HG03520 (cell line): ENCODE results near the gene UNKL.

ENCODE experiments used
- ATAC-seq: cut with Tn5 transposase; IDR thresholded peaks from one replicate; pipeline ENCODE4 v1.9.1; 2021; ENCODE audit warnings: mild to moderate bottlenecking, moderate library complexity; ENCODE audit not compliant: unreplicated experiment

Gene UNKL

DNA sequence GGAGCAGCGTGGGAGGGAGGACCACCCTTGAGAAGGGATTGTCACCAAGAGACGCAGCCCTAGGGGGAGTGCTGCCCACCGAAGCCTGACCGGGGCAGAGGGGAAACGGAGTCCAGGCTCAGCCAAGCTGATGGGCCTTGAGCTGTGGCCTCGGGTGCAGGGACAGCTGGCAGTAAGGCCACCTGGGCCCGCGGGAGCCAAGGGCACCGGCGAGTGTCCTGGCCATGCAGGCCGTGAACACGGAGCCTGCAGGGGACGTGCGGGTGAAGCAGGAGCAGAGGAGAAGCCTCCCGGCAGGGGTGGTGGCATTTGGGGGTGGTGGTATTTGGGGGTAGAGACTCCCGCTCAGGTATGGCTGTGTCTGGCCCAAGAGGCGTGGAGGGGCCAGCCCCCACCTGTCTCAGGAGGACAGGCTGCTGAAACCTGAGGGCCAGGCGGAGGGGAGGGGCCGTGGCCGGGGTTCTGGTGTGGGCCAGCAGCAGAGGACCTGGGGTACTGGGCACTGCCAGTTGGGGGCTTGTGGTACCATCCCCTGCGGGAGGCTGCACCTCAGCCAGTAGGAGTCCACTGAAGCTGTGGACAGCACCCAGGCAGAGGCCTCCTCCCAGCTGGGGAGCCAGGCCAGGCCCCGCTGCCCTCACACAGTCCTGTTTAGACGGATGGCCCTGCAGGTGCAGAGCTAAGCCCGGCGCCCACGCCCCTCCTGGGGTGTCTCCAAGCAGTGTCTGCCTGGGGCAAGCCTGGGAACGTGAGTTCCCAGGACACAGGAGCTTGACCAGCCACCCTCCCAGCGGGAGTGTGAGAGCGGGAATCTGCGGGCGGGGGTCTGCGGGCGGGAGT lies 58.2 kb downstream of the UNKL start:
- no peak for ATAC-seq

GRCh38 chr16:1355591-1355990 lies 58.9 kb downstream of the UNKL start:
- no peak for ATAC-seq

DNA sequence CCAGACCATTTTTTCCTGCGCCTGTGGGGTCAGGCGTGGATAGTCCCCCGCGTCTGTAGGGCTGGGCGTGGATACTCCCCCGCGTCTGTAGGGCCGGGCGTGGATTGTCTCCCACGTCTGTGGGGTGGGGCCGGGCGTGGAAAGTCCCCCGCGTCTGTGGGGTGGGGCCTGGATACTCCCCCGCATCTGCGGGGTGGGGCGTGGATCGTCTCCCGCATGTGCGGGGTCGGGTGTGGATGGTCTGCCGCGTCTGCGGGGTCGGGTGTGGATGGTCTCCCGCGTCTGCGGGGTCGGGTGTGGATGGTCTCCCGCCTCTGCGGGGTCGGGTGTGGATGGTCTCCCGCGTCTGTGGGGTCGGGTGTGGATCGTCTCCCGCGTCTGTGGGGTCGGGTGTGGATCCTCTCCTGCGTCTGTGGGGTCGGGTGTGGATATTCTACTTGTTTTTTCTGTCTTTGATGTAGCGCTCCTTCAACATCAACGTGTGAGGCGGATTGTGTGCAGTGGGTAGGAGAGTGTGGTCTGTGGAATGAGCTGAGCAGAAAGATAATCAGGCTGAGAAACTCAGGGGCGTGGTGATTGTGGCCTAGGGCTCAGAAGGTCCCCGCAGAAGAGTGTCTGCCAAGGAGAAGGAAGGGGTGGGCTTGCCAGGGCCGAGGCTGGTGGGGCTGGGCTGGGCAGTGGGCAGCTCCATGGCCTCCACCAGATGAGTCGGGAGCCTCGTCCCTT lies 59.5 kb downstream of the UNKL start:
- ATAC-seq: no peak

GRCh38 chr16:1351582-1352362 lies 62.7 kb downstream of the UNKL start, which contains the start of the genes GNPTG and TSR3:
Gene GNPTG (plus strand): TSS chr16:1351931. CDS start chr16:1351966, 35 bp downstream.
Gene TSR3 (minus strand): TSS chr16:1351878. CDS start chr16:1351804, 74 bp downstream.
- ATAC-seq: peak; percentile 69

- peak; percentile 18 for ATAC-seq
Observed at GRCh38 chr16:1351215-1351581, 63.3 kb downstream of the UNKL start.

- ATAC-seq: no peak
Observed at GRCh38 chr16:1350691-1351090, 63.8 kb downstream of the UNKL start.

DNA sequence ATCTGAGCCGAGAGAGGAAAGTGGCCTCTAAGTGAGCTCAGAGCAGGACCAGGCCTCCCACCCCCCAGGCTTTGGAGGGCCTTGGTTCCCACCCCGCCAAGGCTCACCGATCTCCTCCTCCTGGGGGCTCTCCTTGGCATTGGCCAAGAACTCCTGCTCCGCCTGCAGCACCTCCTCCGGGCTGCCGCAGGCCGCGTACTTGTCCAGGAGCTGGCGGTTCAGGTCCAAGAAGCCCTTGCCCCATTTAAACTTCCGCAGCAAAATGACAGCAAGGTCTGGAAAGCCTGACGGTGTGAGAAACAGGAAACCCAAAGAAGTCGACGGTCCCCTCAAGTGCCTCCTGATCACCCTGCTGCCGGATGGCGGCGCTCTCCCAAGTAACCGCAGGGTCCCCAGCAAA lies 64.6 kb downstream of the UNKL start:
- ATAC-seq: no peak

DNA sequence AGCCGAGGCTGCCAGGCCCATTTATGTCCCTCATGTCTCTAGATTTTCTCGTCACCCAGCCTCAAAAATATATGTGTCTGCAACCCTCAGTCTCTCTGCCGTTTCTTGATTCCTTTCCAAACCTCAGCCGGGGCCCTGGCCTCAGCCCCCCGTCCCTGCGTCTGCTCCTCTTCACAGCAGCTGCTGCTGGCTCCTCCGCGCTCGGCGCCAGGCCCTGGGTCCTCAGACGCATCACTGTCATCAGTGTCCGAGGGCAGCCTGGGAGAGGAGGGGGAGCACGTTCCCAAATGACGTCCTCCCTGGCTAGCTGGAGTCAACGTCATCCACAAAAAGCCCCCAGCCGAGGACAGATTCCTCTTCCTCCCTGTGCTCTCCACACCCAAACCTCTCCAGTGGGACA lies 65.2 kb downstream of the UNKL start:
- ATAC-seq: no peak

DNA sequence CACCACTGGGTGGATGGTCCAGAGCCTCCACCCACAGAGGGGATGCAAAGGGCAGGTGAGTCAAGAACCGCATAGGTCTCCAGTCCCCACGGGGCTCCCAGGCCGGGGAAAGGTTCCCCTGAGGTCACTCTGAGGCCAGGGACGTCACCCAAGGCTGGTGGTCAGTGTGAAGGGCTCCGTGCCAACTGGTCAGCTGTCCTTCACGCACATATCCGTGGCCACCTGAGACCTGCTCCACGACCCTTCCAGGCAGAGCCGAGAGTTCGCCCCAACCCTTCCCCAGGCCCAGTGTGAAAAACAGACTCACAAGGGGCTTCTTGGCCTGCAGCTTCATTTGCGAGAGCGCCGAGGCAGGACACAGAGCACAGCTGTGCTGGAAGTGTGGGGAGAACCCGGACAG lies 65.6 kb downstream of the UNKL start:
- no peak for ATAC-seq

DNA sequence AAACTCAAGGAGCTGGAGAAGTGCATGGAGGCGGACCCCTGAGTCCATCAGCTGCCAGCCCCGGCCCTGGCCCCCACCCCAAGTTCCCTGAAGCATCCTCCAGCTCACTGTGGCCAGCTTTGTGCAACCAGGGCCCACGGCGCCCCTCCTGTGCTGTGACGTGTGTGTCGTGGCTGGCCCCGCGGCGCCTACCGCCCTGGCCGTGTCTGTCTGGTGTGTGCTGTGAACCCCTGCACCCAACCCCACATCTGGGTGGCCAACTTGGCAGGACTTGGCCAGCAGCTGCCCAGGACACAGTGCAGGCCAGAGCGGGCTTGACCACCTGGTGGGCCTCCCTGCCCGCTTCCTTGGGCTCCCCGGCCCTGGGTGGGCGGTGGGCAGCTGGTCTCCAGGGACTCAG lies 66.1 kb downstream of the UNKL start:
- ATAC-seq: no peak

- no peak for ATAC-seq
Observed at GRCh38 chr16:1347962-1348361, 66.5 kb downstream of the UNKL start.

DNA sequence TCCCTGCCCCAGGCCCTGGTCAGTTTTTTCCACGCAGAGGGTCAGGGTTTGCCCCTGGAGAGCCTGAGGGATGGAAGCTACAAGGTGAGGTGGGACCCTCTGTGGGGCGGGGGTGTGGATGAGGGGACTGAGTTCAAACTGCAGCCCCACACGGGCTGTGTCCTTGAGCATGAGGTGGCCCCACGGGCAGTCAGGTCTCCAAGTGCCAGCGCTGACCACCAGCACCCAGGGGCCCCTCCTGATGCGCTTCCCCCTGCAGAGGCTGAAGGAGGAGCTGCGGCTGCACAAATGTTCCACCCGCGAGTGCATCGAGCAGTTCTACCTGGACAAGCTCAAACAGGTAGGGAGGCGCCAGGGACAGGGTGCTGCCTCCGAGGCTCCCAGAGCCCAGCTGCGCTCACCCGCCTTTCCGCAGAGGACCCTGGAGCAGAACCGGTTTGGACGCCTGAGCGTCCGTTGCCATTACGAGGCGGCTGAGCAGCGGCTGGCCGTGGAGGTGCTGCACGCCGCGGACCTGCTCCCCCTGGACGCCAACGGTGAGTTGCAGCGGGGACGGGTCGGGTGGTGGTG lies 67.1 kb downstream of the UNKL start:
- ATAC-seq: no peak

GRCh38 chr16:1346422-1347285 lies 67.8 kb downstream of the UNKL start:
- no peak for ATAC-seq

- ATAC-seq: no peak
Observed at GRCh38 chr16:1345651-1346421, 68.7 kb downstream of the UNKL start.

GRCh38 chr16:1345087-1345486 lies 69.4 kb downstream of the UNKL start:
- no peak for ATAC-seq

GRCh38 chr16:1344499-1344898 lies 70.0 kb downstream of the UNKL start:
- ATAC-seq: no peak

DNA sequence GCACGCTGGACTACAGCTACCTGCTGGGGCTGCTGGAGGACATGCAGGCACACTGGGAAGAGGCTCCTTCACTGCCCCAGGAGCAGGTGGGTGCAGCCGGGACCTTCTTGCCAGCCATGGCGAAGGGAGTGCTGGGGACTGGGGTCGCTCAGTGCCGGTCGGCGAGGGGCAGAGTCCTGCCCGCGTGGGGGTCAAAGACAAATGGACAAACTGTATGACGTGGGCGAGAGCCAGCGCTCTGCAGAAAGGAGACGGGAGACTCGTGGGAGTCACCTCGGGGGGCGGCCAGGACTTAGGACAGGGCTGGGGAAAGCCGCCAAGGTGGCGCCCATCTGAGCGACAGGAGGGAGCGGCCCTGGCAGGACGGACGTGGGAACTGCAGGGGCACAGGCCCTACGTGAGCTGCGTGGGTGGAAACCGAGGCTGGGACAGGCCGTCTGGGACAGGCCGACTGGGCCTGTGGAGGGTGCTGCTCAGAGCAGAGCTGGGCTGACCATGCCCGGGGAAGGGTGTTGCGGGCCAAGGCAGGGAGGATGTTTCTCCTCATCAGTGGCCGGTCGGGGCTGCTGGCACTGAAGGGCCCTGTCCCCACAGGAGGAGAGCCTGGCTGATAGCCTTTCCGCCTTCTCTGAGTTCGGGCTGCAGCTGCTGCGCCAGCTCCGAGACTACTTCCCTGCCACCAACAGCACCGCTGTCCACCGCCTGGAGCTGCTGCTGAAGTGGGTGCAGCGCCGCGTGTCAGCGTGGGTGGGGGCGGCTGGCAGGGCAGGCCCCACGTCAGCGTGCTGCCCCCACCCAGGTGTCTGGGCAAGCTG lies 70.9 kb downstream of the UNKL start:
- ATAC-seq: no peak
